ENCODE results near the gene DDX24.

The DDX24 gene

GRCh38 chr14:94043756-94044475 lies 37.1 kb downstream of the DDX24 start:
- H3K4me3 ChIP-seq (ENCODE audit: low read depth, low read length), result no peak overlapping the region
- TF ChIP-seq CTCF (IDR thresholded peaks at IDR 0.05; ENCODE audit: borderline replicate concordance, insufficient read depth, low read depth, low read length), result no peak

GRCh38 chr14:94043111-94043755 lies 37.8 kb downstream of the DDX24 start:
- no peak overlapping the region for H3K4me3 ChIP-seq (ENCODE audit: low read depth, low read length)
- TF ChIP-seq CTCF (IDR thresholded peaks at IDR 0.05; ENCODE audit: borderline replicate concordance, insufficient read depth, low read depth, low read length), result no peak

GRCh38 chr14:94042433-94043091 lies 38.4 kb downstream of the DDX24 start:
- no peak for TF ChIP-seq CTCF (IDR thresholded peaks at IDR 0.05; ENCODE audit: borderline replicate concordance, insufficient read depth, low read depth, low read length)
- H3K4me3 ChIP-seq (ENCODE audit: low read depth, low read length), result no peak overlapping the region

DNA sequence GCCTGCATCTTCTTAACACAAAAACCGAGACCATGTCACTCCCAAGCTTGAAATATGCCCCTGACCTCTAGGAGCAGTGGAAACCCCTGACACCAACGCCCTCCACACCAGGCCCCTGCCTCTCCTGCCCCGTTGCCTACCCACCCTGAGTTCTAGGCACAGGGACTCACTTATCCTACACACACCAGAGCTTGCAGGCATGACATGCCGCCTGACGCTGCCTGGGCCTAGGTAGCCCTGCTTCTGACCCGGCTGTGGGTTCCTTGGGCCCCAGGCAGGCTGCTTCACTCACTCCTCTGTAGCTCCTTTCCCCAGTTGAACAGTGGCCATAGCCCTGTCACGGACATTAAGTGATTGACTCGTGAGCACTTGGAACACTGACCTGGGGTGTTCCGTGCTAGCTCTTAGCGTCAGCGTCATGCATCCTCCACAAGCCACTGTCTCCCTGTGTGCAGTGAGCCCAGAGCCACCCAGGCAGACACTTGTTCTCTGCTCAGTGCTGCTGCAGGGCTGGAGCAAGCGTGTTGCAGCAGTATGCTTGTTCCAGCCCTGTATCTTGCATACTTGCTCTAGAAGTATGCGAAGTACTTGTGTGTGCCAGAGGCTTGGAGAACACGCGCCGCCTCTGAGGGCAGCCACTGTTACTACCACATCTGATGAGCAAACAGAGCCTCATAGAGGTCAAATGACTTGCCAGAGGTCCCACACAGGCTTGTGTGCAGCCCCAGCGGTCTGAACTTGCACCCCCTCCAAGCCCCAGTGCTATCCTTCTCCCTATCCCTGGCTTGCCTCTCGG lies 39.3 kb downstream of the DDX24 start:
- no peak for TF ChIP-seq CTCF (IDR thresholded peaks at IDR 0.05; ENCODE audit: borderline replicate concordance, insufficient read depth, low read depth, low read length)
- H3K4me3 ChIP-seq (ENCODE audit: low read depth, low read length), result no peak overlapping the region

GRCh38 chr14:94040796-94041195 lies 40.2 kb downstream of the DDX24 start:
- no peak overlapping the region for H3K4me3 ChIP-seq (ENCODE audit: low read depth, low read length)
- TF ChIP-seq CTCF (IDR thresholded peaks at IDR 0.05; ENCODE audit: borderline replicate concordance, insufficient read depth, low read depth, low read length), result no peak

DNA sequence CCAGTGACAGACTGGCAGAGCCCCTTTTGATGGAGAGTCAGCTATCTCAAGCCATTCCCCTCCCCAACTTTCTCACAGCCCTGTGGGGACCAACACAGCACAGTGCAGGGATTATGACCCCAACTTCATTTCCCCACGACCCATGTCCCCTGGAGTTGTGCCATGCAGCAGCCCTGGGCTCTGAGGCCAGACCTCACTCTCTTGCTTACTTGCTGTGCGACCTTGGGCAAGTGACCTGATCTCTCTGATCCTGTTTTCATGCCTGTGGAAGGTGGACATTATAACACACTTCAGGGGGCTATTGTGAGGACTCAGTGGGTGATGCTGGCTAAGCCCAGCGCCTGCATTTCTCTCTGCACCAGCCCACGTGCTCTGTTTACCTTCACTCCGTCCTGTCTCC lies 40.8 kb downstream of the DDX24 start:
- no peak for TF ChIP-seq CTCF (IDR thresholded peaks at IDR 0.05; ENCODE audit: borderline replicate concordance, insufficient read depth, low read depth, low read length)
- no peak overlapping the region for H3K4me3 ChIP-seq (ENCODE audit: low read depth, low read length)
